Measurements from ENCODE around the gene DES.
"Not testable (repeated sequence)": the region's sequence is repeated elsewhere in the genome, so short reads cannot be mapped to it uniquely, and the experiment has no call there.

Gene DES

GRCh38 chr2:219418155-219419011 lies at the start of gene DES:
DES (plus strand) TSS chr2:219418377; CDS start chr2:219418463, 86 bp downstream.
- DNase-seq: no peak

GRCh38 chr2:219368690-219369191 lies 49.4 kb upstream of the DES start:
- peak in 1 of 51 donors; percentile 6 for DNase-seq

DNA sequence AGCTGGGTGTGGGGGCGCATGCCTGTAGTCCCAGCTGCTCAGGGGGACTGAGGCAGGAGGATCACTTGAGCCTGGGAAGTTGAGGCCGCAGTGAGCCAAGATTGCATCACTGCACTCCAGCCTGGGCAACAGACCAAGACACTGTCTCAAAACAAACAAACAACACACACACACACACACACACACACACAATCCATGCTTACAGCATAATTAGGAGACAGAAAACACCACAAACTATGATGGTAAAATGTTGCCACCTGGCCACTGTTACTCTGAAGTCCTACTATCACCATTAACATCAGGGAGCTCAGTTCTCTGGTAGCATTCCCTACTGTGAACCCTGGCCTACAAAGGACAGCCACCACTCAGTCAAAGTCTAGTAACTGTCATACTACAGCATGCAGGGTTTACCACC lies 48.7 kb upstream of the DES start:
- peak in 15 of 51 donors; percentile 7 to 54 (median 18) for DNase-seq

DNA sequence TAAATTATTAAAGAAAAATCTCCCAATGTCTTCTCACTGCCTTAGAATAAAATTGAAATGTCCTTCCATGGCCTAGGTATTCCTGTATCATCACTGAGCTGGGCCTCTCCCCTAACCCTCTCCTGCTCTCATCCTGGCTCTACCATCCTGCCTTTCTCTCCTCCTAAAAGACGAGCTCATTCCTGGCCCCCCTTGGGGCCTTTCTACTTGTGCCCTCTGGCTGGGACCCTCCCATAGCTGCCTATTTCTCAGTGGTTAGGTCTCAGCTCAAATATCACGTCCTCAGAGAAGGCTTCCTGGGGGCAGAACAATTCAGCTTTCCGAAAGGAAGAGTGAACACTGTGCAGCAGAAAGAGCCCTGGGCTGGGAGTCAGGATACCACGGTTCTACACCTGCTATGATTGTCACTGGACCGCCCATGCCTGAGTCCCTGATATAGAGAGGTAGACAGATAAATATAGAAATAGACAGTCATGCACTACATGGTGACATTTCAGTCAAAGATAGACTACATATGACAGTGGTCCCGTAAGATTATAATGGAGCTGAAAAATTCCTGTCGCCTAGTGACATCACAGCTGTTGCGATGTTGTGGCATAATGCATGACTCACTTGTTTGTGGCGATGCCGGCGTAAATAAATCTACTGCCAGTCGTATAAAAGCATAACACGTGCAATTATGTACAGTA lies 39.9 kb upstream of the DES start:
- no peak for DNase-seq

DNA sequence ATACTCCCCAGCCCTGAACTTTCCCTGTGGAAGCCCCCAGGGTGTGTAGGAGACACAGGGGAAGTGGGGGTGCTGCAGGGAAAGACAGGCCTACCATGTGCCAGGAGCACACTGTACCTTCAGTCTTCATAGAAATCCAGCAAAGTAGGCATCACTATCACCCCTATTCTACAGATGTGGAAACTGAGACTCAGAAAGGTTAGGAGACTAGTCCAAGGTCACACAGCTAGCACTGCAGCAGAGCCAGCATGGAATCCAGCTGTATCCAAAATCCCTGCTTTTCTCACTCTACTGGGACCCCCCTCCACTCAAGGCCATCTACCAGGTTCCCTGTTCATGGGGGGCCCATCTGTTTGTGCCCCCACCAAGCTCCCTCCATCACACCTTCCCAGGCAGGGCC lies 37.3 kb upstream of the DES start:
- no peak for DNase-seq

- no peak for DNase-seq
These were observed 36.7 kb upstream of the DES start for GRCh38 chr2:219381448-219381847.

DNA sequence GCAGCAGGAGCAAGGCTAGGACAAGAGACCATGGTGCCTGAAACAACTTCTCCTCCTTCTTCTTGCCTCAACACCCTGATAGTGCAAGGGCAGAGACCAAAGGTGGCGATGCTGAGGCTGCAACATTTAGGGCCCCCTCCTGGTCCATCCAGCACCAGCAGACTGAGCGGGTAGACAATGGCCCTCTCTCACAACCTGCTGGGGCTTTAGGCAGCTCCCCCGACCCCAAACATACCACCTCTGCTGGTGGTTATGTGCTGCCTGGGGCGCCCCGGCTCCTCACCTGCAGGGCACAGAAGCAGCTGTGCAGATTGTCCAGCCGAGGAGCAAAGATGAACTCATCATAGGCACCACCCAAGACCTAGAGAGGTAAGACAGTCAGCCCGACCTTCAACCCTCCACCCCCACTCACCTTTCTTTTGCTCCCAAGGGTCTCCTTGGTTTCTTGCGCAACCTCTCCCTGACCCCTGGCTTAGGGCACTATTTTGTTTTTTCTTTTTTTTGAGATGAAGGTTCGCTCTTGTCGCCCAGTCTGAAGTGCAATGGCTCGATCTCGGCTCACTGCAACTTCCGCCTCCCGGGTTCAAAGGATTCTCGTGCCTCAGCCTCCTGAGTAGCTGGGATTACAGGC lies 34.0 kb upstream of the DES start:
- no peak for DNase-seq

DNA sequence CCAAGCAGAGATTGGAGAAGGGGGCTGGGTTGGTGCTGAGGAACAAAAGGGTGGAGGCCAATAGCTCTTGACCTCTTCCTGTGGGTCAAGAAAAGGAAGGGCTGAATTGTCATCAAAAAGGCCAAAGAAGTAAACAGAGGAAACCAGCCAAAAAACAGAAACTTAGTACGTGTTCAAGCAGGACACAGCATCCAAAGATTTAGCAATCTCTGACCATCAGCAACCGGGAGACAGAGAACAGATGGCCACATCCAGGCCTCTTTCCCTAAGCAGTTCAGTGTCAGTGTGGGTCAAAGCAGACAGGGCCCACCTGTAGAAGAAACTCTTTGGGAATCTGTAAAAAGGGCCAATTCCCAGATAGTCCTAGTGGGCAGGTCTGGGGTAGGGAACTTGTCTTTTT lies 33.3 kb upstream of the DES start:
- DNase-seq: no peak

GRCh38 chr2:219385958-219386520 lies 32.1 kb upstream of the DES start:
- no peak for DNase-seq

GRCh38 chr2:219386532-219387280 lies 31.5 kb upstream of the DES start:
- DNase-seq: peak in 3 of 51 donors; percentile 17 to 47 (median 27)

GRCh38 chr2:219387306-219388120 lies 30.7 kb upstream of the DES start, which contains the start of gene DNPEP:
DNPEP (minus strand) TSS chr2:219387912; CDS start chr2:219387794, 118 bp downstream.
- peak in 45 of 51 donors; percentile 62 to 100 (median 99) for DNase-seq

DNA sequence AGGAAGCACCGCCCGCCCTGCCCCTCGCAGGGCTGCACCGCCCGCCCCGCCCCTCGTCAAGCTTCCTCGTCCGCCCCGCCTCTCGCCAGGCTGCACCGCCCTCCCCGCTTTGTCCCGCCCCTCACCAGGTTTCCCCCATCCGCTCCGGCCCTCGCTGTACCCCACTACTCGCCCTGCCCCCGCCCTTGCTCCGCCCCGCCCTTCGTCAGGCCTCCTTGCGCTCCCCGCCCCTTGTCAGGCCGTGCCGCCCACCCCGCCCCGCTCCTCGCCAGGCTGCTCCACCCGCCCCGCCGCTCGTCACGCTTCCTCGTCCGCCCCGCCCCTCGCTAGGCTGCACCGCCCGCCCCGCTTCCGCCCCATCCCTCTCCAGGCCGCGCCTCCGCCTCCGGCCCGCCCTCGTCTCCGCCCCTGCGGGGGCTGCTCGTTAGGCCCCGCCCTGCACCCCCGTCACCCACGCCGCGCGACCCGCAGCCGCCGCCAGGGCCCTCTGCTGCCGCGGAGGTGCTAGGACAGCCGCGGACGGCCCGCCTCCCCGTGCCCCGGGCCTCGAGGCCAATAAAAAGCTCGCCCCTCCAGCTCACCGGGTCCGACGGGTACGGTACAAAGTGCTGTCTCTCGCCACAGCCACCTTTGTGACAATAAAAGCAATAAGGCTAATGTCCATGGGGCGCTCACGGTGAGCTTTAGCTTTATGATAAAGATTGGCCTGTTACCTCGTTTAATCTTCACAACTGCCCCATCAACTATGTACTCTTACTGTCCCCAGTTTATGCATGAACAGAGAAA lies 29.9 kb upstream of the DES start:
- DNase-seq: peak; percentile 82 to 100 (median 99)

GRCh38 chr2:219388907-219389156 lies 29.3 kb upstream of the DES start:
- DNase-seq: no peak

- no peak for DNase-seq
These were observed 25.4 kb upstream of the DES start for GRCh38 chr2:219392754-219393153.

DNA sequence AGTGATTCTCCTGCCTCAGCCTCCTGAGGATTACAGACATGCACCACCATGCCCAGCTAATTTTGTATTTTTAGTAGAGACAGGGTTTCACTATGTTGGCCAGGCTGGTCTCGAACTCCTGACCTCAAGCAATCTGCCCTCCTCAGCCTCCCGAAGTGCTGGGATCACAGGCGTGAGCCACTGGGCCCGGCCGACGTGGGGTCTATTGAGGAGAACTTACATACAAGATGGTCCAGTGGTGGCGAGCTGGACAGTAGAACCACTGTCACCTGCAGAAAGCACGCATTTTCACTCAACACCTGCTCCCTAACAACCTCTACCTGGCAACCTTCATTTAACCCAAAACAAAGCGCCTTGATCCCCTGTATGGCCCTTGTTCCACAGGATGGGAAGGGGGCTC lies 23.1 kb upstream of the DES start:
- DNase-seq: not testable (repeated sequence)

DNA sequence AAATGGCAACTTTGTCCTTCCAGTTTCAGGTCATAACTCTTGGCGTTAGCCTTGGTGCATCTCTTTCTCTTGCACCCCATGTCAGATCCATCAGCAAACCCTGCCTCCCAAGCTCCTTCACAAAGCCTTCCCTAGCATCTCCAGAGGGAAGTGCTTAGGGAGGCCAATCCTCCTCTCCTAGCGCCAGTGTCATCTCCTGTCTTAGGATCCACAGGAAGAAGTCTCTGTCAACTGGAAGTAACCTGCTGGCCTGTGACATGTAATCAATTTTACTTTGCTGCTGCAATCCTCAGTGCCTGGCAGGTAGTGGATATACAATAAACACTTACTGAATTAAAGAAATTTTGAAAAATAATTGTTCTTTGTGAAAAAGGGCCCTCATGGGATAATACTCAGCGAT lies 22.6 kb upstream of the DES start:
- no peak for DNase-seq

DNA sequence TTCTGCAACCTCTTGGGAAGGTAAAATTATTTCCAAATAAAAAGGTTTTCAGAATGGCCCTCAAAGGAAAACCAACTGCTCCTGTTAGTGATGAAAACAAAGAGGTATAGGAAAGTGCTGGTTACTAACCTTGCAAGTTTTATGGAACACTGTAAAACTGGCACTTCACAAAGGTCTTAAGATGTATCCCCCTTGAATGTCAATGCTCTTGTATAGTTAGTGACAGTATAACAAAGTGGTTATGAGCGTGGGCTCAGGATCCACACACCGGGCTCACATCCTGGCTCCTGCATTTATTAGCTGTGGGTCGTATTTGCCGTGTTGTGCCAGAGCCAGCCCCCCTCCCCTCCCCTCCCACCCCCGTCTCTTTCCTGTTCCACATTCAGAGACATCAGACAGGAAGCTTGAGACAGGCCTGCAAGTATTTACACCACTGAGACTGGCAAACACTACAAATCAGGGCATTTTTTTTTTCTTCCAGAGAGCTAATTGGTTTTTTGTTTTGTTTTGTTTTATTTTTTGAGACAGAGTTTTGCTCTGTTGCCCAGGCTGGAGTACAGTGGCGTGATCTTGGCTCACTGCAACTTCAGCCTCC lies 21.2 kb upstream of the DES start:
- no peak for DNase-seq

GRCh38 chr2:219398721-219399363 lies 19.3 kb upstream of the DES start:
- no peak for DNase-seq

Measured in hypothalamus (tissue), 51 donors.